ENCODE results near the gene CEMIP.
"Not testable (repeated sequence)": the region's sequence is repeated elsewhere in the genome, so short reads cannot be mapped to it uniquely, and the experiment has no call there.

CEMIP gene

DNA sequence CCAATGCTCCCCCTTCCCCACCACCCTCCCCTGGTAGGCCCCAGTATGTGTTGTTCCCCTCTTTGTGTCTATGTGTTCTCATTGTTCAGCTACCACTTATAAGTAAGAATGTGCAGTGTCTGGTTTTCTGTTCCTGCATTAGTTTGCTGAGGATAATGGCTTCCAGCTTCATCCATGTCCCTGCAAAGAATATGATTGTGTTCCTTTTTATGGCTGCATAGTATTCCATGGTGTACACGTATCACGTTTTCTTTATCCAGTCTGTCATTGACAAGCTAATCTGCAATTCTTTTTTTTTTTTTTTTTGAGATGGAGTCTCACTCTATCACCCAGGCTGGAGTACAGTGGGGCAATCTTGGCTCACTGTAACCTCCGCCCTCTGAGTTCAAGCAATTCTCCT lies 15.9 kb upstream of the CEMIP start:
- not testable (repeated sequence) for DNase-seq

GRCh38 chr15:80764535-80764934 lies 14.6 kb upstream of the CEMIP start:
- DNase-seq, result no peak

- no peak for DNase-seq
Measured at GRCh38 chr15:80766275-80766674, 12.9 kb upstream of the CEMIP start.

DNA sequence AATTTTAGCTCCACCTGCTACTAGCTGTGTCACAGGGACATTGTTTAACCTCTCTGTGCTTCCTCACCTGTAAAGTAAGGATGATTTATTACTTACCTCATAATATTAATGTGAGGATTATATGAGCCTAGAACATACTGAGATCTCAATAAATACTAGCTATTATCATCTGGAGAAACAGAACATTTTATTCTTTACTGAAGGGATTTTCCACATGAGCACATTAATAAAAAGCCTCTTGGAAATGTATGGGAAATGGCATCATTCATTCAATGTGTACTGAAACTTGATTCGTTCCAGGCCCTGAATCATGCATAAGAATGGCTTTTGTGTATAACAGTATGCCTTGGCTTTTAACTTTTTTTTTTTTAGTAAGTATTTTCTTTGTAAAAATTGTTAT lies 11.0 kb upstream of the CEMIP start:
- no peak for DNase-seq

GRCh38 chr15:80769153-80769828 lies 9.9 kb upstream of the CEMIP start:
- no peak for DNase-seq

DNA sequence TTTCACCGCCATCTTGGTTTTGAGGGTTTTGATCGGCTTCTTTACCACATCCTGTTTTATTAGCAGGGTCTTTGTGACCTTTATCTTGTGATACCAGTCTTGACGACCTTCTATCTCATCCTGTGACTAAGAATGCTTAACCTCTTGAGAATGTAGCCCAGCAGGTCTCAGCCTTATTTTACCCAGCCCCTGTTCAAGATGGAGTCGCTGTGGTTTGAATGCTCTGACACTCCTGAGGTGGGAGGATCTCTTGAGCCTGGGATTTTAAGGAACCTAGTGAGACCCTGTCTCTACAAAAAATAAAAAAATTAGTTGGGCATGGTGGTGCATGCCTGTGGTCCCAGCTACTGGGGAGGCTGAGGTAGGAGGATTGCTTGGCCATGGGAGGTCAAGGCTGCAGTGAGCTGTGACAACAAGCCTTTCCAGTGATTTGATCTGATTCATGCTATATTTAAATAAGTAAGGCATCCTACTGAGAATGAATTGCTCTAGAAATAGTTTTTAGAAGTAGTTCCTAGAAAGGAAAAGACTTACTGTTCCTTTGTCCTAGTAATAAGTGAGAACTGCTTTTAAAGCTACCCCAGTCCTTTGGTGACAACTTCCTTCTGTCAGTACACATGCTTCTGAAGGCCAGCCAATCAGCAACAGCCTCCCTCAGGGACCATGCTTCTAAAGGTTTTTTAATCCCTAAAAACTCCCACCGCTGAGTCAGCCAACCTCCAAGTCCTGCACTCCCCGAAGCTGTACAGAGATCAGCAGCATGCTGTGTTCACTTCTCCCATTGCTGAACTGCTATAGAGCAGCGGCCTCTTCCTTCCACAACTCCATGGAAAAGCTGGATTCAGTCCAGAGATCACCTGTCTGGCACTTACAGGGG lies 9.1 kb upstream of the CEMIP start:
- DNase-seq, result no peak

DNA sequence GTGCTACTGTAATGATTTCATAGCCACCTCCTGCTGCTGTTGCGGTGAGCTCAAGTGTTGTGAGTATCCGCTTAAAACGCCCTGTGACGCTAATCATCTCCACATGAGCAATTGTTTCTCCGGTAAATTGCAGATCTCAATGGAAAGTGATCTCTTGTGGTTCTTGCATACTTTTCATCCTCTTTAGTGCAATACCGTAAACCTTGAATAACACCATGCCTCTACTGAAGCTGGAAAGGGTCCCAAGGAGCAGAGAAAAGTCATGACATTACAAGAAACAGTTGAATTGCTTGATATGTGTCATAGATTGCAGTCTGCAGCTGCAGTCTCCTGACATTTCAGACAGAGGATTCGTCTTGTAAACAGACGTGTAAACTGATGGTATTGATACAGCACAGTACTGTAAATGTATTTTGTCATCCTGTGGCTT lies 6.0 kb upstream of the CEMIP start:
- DNase-seq, result no peak

DNA sequence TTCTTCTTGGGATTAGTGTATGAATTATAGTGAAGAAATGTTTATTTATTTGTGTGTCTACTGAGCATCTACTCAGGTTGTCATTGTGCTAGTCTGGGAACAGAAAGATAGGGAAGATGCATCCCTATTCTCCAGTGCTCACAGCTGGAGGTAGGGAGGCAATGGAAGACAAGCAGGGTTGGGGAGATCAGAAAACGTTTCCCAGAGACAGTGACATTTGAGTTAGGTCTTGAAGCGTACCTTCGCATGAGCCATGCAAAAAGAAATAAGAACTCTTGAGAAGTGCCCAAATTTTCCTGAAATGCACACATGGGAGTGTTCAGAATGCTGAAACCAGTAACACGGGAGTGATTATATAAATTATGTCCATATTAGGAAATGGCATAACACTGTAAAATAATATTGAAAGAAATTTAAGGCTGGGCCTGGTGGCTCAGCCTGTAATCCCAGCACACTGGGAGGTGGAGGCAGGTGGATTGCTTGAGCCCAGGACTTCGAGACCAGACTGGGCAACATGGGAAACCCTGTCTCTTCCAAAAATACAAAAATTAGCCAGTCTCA lies 5.3 kb upstream of the CEMIP start:
- no peak for DNase-seq

DNA sequence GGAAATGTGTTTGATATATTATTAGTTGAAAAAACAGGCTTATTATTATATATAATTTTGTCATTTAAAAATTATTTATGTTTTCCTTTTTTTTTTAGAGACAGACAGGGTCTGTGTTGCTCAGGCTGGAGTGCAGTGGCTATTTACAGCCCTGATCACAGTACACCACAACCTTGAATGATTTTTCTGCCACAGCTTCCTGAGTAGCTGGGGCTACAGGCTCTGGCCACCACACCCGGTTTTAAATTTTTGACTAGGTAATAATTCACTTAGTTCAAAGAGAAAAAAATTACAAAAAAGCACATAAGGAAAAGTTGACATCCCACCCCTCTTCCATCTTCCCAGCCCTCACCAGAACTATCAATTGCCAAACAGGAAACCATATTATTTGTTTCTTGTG lies 4.7 kb upstream of the CEMIP start:
- no peak for DNase-seq

DNA sequence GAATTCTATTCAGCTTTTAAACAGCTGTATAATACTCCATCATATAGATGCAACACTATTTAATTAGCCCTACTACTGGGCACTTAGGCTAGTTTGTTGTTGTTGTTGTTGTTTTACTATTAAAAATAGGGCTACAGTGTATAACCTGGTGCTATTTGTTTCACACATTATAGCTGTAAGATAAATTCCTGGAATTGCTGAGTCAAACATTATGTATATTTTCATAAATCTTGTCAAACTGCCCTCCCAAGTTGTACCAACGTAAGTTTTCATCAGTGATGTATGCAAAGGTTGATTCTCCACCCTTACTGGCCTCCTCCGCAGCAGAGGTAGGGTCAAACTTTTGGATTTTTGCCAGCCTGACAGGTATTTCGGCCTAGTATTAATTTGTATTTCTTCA lies 3.8 kb upstream of the CEMIP start:
- DNase-seq, result no peak

GRCh38 chr15:80776420-80777045 lies 2.6 kb upstream of the CEMIP start:
- DNase-seq, result peak; percentile 74

GRCh38 chr15:80777137-80777536 lies 2.0 kb upstream of the CEMIP start:
- no peak for DNase-seq

GRCh38 chr15:80777826-80778620 lies 1.1 kb upstream of the CEMIP start:
- no peak for DNase-seq

- DNase-seq, result no peak
Measured at GRCh38 chr15:80778621-80778963, 578 bp upstream of the CEMIP start.

DNA sequence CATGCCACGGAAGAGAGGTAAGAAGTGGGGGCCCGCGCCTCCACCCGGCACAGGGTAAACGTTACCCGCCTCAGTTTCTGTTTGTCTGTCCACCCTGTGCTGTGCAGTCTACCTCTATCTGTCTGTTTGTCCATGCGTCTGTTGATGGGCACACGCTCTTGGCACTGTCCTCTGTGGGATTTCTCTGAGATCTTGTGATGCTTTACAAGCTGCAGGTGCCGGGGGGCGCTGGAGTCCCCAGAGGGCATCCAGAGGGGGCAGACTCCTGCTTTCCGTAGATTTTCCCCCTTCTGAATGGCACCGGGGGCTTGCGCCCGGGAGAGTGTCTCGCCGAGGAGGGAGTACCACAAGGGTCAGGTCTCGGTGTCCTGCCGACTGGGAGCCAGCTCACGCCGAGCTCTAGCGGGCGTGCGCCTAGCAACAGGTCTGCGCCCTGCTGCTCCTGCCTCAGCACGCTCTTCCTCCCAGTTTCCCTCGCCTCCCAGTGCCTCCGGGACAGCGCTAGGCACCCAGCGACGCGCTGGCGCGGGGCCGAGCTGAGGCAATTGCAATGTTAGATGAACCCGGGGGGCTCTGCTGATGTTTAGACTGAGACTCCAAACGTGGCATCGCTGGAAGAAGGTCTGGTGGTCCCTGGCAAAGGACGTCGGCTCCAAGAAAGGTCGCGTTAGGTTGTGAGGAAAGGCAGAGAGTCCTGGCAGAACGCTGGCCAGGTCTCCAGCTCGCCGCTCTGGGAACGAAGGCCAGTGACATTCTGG lies 667 bp downstream of the CEMIP start:
- no peak for DNase-seq

DNA sequence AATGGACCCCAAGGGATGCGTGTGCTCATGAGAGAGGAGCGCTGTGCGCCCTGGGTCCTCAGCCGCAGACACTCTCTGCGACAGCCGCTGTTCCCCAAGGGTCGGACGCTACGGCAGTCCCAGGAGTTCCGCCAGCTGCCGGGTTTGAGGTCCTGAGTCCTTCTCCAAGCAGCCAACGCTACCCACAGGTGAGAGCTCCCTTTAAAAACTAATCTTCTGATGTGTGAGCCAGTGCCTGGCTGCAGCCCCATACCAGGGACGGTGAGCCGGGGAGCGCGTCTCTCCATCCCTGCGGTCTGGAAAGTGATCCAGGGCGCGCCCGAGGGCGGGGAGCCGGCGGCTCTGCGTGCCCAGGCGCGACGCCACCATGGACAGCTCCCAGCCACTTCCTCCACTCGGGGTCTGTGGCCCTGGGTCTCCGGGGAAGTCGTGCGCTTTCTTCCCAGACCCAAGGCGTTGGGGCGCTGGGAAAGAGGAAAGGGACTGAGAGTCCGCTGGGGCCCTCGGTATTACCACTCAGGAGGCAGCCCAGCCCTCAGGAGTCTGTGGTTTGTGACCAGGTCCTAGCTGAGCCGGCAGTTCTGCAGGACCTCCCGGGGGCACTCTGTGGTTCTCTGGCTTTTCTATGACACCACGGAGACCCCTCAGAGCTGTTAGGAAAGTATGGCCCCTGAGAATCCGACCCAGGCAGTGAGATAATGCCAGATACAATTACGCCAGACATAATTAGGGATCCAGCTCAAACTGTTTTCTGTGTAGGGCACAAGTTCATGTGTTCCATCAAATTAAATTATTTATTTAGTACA lies 1.4 kb downstream of the CEMIP start:
- no peak for DNase-seq

GRCh38 chr15:80783260-80783659 lies 4.1 kb downstream of the CEMIP start:
- DNase-seq, result no peak

DNA sequence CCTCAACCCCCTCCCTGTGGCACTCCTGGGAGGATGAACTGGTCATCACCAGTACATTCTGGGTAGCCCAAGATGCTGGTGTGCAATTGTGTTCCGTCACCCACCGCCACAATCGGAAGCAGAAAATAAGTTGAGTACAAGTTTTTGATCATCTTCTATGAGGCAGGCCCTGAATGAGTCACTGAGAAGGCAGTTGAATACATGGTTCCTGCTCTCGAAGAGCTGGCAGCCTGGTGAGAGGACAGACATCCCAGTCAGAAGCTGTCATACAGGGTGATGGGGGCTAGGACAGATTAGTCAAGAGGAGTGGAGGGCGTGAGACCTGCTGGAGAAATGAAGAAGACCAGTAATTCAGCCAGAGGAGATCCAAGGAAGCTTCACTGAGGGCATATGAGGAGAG lies 6.2 kb downstream of the CEMIP start:
- DNase-seq, result no peak

- DNase-seq, result no peak
Measured at GRCh38 chr15:80785811-80786354, 6.7 kb downstream of the CEMIP start.

GRCh38 chr15:80787316-80787715 lies 8.1 kb downstream of the CEMIP start:
- DNase-seq, result no peak

DNA sequence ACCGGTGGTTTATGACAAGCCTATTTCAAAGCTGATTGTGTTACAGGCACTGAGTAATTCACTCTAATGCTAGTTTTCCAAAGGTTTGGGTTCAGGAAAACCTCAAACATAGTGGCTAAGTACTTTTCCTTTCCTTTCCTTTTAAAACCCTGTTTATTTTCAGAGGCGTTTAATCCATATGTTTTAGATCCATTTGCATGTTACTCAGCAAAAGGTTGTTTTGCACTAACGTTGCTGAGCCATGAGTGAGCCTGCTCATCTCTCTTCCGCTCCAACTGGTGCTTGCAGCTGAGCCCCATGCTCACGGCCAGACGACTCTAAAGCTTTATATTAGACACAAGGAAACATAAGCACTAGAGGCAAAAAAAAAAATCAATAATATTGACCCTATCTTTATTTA lies 9.4 kb downstream of the CEMIP start:
- DNase-seq, result no peak

Measured in stimulated activated CD4-positive, alpha-beta T cell treated with anti-CD3 and anti-CD28 coated beads, Interleukin-4, amount 100 ng/mL, for 24 hours (primary cell).